ENCODE results near the gene EIF4A2. TPM values are rescaled to one million over a fixed set of nuclear protein-coding genes. Genes with fewer than 3 reads are reported as not detected.

The EIF4A2 gene
- total and polyA plus RNA-seq, 9 of the 15 experiments (the other 6 are each of a cell fraction or from before 2014, with no cell fraction given): 307 to 754 (median 435) TPM

GRCh38 chr3:186783058-186783730, at the start of gene EIF4A2 (continued):
- TF ChIP-seq, protein P1, sequence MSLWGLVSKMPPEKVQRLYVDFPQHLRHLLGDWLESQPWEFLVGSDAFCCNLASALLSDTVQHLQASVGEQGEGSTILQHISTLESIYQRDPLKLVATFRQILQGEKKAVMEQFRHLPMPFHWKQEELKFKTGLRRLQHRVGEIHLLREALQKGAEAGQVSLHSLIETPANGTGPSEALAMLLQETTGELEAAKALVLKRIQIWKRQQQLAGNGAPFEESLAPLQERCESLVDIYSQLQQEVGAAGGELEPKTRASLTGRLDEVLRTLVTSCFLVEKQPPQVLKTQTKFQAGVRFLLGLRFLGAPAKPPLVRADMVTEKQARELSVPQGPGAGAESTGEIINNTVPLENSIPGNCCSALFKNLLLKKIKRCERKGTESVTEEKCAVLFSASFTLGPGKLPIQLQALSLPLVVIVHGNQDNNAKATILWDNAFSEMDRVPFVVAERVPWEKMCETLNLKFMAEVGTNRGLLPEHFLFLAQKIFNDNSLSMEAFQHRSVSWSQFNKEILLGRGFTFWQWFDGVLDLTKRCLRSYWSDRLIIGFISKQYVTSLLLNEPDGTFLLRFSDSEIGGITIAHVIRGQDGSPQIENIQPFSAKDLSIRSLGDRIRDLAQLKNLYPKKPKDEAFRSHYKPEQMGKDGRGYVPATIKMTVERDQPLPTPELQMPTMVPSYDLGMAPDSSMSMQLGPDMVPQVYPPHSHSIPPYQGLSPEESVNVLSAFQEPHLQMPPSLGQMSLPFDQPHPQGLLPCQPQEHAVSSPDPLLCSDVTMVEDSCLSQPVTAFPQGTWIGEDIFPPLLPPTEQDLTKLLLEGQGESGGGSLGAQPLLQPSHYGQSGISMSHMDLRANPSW (CRISPR knock-in tag; IDR thresholded peaks at IDR 0.05): no peak
- TF ChIP-seq ZNF57 (CRISPR knock-in tag; IDR thresholded peaks at IDR 0.05) (no peak), EGR1 (conservative IDR thresholded peaks at IDR 0.05) (peak; percentile 70), ZNF79 (CRISPR knock-in tag; IDR thresholded peaks at IDR 0.05; ENCODE audit: low read depth) (no peak), TAF9B (IDR thresholded peaks at IDR 0.05; ENCODE audit: partially characterized antibody) (peak; percentile 99), GATA2 (CRISPR knock-in tag; IDR thresholded peaks at IDR 0.05) (0 out of 2 replicates have a peak, but pooled peaks have one; percentile 35), ZNF212 (CRISPR knock-in tag; IDR thresholded peaks at IDR 0.05) (no peak), ZNF707 (CRISPR knock-in tag; conservative IDR thresholded peaks at IDR 0.05) (no peak), ZNF263 (CRISPR knock-in tag; IDR thresholded peaks at IDR 0.05; ENCODE audit: borderline replicate concordance) (no peak), KAT7 (CRISPR knock-in tag; IDR thresholded peaks at IDR 0.05; ENCODE audit: borderline replicate concordance) (no peak), RBM39 (optimal IDR thresholded peaks at IDR 0.05; ENCODE audit: low read depth, low read length) (peak; percentile 97), MAFF (IDR thresholded peaks at IDR 0.05; ENCODE audit: low read length) (no peak), NR2C1 (IDR thresholded peaks at IDR 0.05) (peak; percentile 65), NR2C1 (tag; IDR thresholded peaks at IDR 0.05) (peak; percentile 63; the same call in 1 of the 2 replicates), ZNF184 (CRISPR knock-in tag; IDR thresholded peaks at IDR 0.05) (no peak), ZNF134 (CRISPR knock-in tag; conservative IDR thresholded peaks at IDR 0.05) (no peak), SMARCA5 (IDR thresholded peaks at IDR 0.05) (no peak), ZBTB1 (CRISPR knock-in tag; IDR thresholded peaks at IDR 0.05; ENCODE audit: borderline replicate concordance, low read depth) (no peak)
- TF ChIP-seq, protein P2, sequence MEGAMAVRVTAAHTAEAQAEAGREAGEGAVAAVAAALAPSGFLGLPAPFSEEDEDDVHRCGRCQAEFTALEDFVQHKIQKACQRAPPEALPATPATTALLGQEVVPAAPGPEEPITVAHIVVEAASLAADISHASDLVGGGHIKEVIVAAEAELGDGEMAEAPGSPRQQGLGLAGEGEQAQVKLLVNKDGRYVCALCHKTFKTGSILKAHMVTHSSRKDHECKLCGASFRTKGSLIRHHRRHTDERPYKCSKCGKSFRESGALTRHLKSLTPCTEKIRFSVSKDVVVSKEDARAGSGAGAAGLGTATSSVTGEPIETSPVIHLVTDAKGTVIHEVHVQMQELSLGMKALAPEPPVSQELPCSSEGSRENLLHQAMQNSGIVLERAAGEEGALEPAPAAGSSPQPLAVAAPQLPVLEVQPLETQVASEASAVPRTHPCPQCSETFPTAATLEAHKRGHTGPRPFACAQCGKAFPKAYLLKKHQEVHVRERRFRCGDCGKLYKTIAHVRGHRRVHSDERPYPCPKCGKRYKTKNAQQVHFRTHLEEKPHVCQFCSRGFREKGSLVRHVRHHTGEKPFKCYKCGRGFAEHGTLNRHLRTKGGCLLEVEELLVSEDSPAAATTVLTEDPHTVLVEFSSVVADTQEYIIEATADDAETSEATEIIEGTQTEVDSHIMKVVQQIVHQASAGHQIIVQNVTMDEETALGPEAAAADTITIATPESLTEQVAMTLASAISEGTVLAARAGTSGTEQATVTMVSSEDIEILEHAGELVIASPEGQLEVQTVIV (CRISPR knock-in tag; IDR thresholded peaks at IDR 0.05; ENCODE audit: borderline replicate concordance): no peak
- TF ChIP-seq, protein P3, sequence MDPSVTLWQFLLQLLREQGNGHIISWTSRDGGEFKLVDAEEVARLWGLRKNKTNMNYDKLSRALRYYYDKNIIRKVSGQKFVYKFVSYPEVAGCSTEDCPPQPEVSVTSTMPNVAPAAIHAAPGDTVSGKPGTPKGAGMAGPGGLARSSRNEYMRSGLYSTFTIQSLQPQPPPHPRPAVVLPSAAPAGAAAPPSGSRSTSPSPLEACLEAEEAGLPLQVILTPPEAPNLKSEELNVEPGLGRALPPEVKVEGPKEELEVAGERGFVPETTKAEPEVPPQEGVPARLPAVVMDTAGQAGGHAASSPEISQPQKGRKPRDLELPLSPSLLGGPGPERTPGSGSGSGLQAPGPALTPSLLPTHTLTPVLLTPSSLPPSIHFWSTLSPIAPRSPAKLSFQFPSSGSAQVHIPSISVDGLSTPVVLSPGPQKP (CRISPR knock-in tag; IDR thresholded peaks at IDR 0.05): no peak
- TF ChIP-seq, protein P4, sequence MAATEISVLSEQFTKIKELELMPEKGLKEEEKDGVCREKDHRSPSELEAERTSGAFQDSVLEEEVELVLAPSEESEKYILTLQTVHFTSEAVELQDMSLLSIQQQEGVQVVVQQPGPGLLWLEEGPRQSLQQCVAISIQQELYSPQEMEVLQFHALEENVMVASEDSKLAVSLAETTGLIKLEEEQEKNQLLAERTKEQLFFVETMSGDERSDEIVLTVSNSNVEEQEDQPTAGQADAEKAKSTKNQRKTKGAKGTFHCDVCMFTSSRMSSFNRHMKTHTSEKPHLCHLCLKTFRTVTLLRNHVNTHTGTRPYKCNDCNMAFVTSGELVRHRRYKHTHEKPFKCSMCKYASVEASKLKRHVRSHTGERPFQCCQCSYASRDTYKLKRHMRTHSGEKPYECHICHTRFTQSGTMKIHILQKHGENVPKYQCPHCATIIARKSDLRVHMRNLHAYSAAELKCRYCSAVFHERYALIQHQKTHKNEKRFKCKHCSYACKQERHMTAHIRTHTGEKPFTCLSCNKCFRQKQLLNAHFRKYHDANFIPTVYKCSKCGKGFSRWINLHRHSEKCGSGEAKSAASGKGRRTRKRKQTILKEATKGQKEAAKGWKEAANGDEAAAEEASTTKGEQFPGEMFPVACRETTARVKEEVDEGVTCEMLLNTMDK (IDR thresholded peaks at IDR 0.05; ENCODE audit: borderline replicate concordance, insufficient read depth, low read depth, low read length, poor library complexity, severe bottlenecking): peak; percentile 20

All from K562 (cell line).